Measurements from ENCODE around the gene ADGRG2. TPM values are rescaled to one million over a fixed set of nuclear protein-coding genes. Genes with fewer than 3 reads are reported as not detected.

The ADGRG2 gene
- total and polyA plus RNA-seq, 2 donors (not counting 1 experiment from before 2014, with no cell fraction given): not detected

DNA sequence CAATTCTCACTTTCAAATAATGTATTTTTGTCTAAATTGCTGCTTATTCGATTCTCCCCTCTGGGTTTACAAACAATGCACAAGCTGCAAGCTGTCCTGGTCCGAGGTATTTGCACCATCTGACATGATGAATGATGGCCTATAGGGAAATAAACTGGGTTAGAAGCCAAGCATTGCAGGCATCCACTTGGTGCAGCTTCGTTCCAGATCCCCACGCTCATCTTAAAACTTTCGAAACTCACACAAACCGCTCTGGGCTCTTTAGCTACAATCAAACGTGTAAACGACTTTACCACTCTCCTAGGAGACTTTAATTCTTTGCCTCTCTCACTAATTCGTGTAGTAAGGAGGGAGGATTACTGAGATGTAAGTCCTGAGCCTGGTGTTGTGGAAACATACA lies 157.4 kb downstream of the ADGRG2 start:
- no peak overlapping the region for H2AFZ ChIP-seq (ENCODE audit: insufficient read depth, low read depth, low read length, poor library complexity, severe bottlenecking)
- H3K27me3 ChIP-seq (replicated peaks in 1 of 4; ENCODE audit: control extremely low read depth in 1 of 4, control insufficient read depth in 3 of 4, insufficient read depth in 4 of 4, low read length in 3 of 4): no peaks in the 10 kb centered on the region
- CTCF ChIA-PET: no interaction called here
- no peak for TF ChIP-seq EZH2 (IDR thresholded peaks at IDR 0.05; ENCODE audit: borderline replicate concordance, insufficient read depth, low read depth, low read length, poor library complexity, severe bottlenecking)
- no peak for TF ChIP-seq CTCF (IDR thresholded peaks at IDR 0.05)
- H3K4me1 ChIP-seq (ENCODE audit: control insufficient read depth in 2 of 2, insufficient read depth in 2 of 2, low read length in 2 of 2): no peaks in the 10 kb centered on the region
- H3K79me2 ChIP-seq (ENCODE audit: control insufficient read depth, insufficient read depth, low read length): peaks cover 16% of the 10 kb centered on the region
- peaks cover 8% of the 10 kb centered on the region for H3K4me1 Mint-ChIP-seq
- H3K4me3 ChIP-seq (ENCODE audit: control extremely low read depth in 1 of 5, extremely low read depth in 1 of 5, insufficient read depth in 1 of 5, low read depth in 2 of 5, low read length in 4 of 5): no peak overlapping the region
- no peaks in the 10 kb centered on the region for H4K20me1 ChIP-seq (ENCODE audit: control insufficient read depth, insufficient read depth, low read length, poor library complexity, severe bottlenecking)
- DNase-seq (no peak), ATAC-seq (ENCODE audit: low read depth) (no peak)
- whole genome bisulfite sequencing (ENCODE audit: insufficient coverage): no CpG with 5 or more reads among the region's 9 CpGs
- no peak overlapping the region for H3K27ac ChIP-seq (ENCODE audit: low read length in 2 of 2)
- POLR2A ChIA-PET: no interaction called here
- no peaks in the 10 kb centered on the region for H3K9me3 ChIP-seq (ENCODE audit: control extremely low read depth in 1 of 3, control insufficient read depth in 2 of 3, insufficient read depth in 1 of 3, low read length in 2 of 3)
- H3K9me3 Mint-ChIP-seq (ENCODE audit: insufficient read depth): no peaks in the 10 kb centered on the region
- H3K27ac Mint-ChIP-seq: no peak overlapping the region
- no peak overlapping the region for H3K9ac ChIP-seq (ENCODE audit: low read length)
- intact Hi-C loops (cut with micrococcal nuclease): no loop called here
- H3K36me3 ChIP-seq (replicated peaks in 1 of 2; ENCODE audit: control extremely low read depth in 1 of 2, control insufficient read depth in 1 of 2, extremely low read depth in 1 of 2, insufficient read depth in 2 of 2, low read length in 1 of 2): no peaks in the 10 kb centered on the region
- H3K4me3 Mint-ChIP-seq: no peak overlapping the region
- no peaks in the 10 kb centered on the region for H3K27me3 Mint-ChIP-seq
- H3K4me2 ChIP-seq (replicated peaks; ENCODE audit: low read depth, low read length, poor library complexity, severe bottlenecking): no peak overlapping the region

- intact Hi-C loops (cut with micrococcal nuclease): no loop called here
- ChIA-PET POLR2A (no interaction called here), CTCF (no interaction called here)
- H2AFZ ChIP-seq (ENCODE audit: insufficient read depth, low read depth, low read length, poor library complexity, severe bottlenecking): no peak overlapping the region
- Mint-ChIP-seq H3K4me1 (peaks cover 8% of the 10 kb centered on the region), H3K9me3 (ENCODE audit: insufficient read depth) (no peaks in the 10 kb centered on the region), H3K27me3 (no peaks in the 10 kb centered on the region), H3K27ac (no peak overlapping the region), H3K4me3 (no peak overlapping the region)
- H4K20me1 ChIP-seq (ENCODE audit: control insufficient read depth, insufficient read depth, low read length, poor library complexity, severe bottlenecking): no peaks in the 10 kb centered on the region
- TF ChIP-seq CTCF (IDR thresholded peaks at IDR 0.05) (no peak), EZH2 (IDR thresholded peaks at IDR 0.05; ENCODE audit: borderline replicate concordance, insufficient read depth, low read depth, low read length, poor library complexity, severe bottlenecking) (no peak)
- DNase-seq (no peak), ATAC-seq (ENCODE audit: low read depth) (no peak)
- 27% methylated on average over 2 of the region's 4 CpGs for WGBS (ENCODE audit: insufficient coverage)
- H3K9ac ChIP-seq (ENCODE audit: low read length): no peak overlapping the region
- no peaks in the 10 kb centered on the region for H3K27me3 ChIP-seq (replicated peaks in 1 of 4; ENCODE audit: control extremely low read depth in 1 of 4, control insufficient read depth in 3 of 4, insufficient read depth in 4 of 4, low read length in 3 of 4)
- H3K4me1 ChIP-seq (ENCODE audit: control insufficient read depth in 2 of 2, insufficient read depth in 2 of 2, low read length in 2 of 2): no peaks in the 10 kb centered on the region
- H3K36me3 ChIP-seq (replicated peaks in 1 of 2; ENCODE audit: control extremely low read depth in 1 of 2, control insufficient read depth in 1 of 2, extremely low read depth in 1 of 2, insufficient read depth in 2 of 2, low read length in 1 of 2): no peaks in the 10 kb centered on the region
- no peaks in the 10 kb centered on the region for H3K9me3 ChIP-seq (ENCODE audit: control extremely low read depth in 1 of 3, control insufficient read depth in 2 of 3, insufficient read depth in 1 of 3, low read length in 2 of 3)
- peaks cover 16% of the 10 kb centered on the region for H3K79me2 ChIP-seq (ENCODE audit: control insufficient read depth, insufficient read depth, low read length)
- no peak overlapping the region for H3K4me3 ChIP-seq (ENCODE audit: control extremely low read depth in 1 of 5, extremely low read depth in 1 of 5, insufficient read depth in 1 of 5, low read depth in 2 of 5, low read length in 4 of 5)
- H3K27ac ChIP-seq (ENCODE audit: low read length in 2 of 2): no peak overlapping the region
- no peak overlapping the region for H3K4me2 ChIP-seq (replicated peaks; ENCODE audit: low read depth, low read length, poor library complexity, severe bottlenecking)
Measured at GRCh38 chrX:18964026-18964425, 158.2 kb downstream of the ADGRG2 start.

All from B cell (primary cell).